ENCODE results near the gene LRGUK.

Gene LRGUK

DNA sequence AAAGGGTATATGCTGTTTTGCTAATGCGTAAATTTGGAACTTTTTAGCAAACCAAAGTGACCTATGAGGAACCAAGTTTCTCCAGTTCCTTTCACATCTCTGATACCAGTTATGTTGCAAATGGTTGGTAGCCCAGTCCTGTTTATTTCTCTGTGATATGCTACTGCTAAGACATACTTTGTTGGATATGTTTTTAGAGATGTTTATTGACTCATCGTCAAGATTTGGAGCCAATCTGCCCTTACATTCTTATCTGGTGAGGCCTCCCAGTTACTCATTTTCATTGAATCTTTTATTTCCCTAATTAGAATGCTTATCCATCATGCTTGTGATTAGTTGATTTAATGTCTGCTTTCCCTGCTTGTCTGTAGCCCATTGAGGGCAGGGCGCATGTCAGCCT, 58.9 kb downstream of the LRGUK start:
- H3K4me1 ChIP-seq (ENCODE audit: control insufficient read depth, insufficient read depth, low read length, unreplicated experiment), result peaks cover 6% of the 10 kb centered on the region
- no peaks in the 10 kb centered on the region for H3K36me3 ChIP-seq (ENCODE audit: insufficient read depth, low read length)
- H3K4me3 ChIP-seq (ENCODE audit: low read depth, low read length), result no peak overlapping the region
- H2AFZ ChIP-seq (ENCODE audit: low read length, unreplicated experiment), result no peak overlapping the region
- no peak overlapping the region for H3K27ac ChIP-seq (ENCODE audit: low read depth, low read length)
- no peaks in the 10 kb centered on the region for H3K79me2 ChIP-seq (ENCODE audit: control insufficient read depth, insufficient read depth, low read length, unreplicated experiment)
- H3K27me3 ChIP-seq (ENCODE audit: insufficient read depth, low read length), result no peaks in the 10 kb centered on the region

DNA sequence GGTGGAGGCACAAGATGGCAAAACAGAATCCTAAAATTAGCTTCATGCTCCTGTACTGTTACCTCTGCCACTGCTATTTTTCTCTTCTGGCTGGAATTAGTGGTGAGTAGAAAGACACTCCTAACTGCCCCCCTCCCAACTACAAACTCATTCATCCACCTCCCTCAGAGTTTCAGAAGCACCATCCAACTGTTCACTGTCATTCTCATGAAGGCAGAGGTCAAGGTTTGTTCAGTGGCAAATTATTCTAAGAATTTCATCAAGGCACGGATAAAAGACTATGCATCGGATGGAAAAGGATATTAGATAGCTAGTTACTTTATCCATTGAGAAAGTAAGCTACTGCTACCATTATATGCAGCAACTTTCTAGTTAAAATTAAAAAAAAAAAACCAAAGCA, 59.7 kb downstream of the LRGUK start:
- H3K27ac ChIP-seq (ENCODE audit: low read depth, low read length), result no peak overlapping the region
- H3K27me3 ChIP-seq (ENCODE audit: insufficient read depth, low read length), result no peaks in the 10 kb centered on the region
- H3K4me3 ChIP-seq (ENCODE audit: low read depth, low read length), result no peak overlapping the region
- peaks cover 6% of the 10 kb centered on the region for H3K4me1 ChIP-seq (ENCODE audit: control insufficient read depth, insufficient read depth, low read length, unreplicated experiment)
- no peaks in the 10 kb centered on the region for H3K79me2 ChIP-seq (ENCODE audit: control insufficient read depth, insufficient read depth, low read length, unreplicated experiment)
- no peak overlapping the region for H2AFZ ChIP-seq (ENCODE audit: low read length, unreplicated experiment)
- no peaks in the 10 kb centered on the region for H3K36me3 ChIP-seq (ENCODE audit: insufficient read depth, low read length)

DNA sequence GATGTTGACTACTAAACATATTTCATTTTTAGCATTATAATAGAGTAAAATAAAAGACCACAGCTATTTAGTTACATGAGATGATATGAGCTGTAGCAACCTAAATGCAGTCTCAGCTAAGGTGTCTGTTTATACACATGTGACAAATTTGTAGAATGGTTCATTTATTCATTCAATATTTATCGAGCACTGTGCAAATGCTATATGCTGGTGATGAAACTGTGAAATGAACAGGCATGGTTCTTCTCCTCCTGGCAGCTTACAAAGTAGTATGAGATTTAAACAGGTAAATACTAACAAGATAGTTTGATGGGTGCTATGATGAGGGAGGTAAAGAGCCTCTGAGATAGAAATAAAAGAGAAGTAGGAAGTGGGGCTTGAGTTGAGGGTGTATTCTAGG, 60.8 kb downstream of the LRGUK start:
- Histone ChIP-seq H3K36me3 (ENCODE audit: insufficient read depth, low read length) (no peaks in the 10 kb centered on the region), H3K4me3 (ENCODE audit: low read depth, low read length) (no peak overlapping the region), H3K27me3 (ENCODE audit: insufficient read depth, low read length) (no peaks in the 10 kb centered on the region), H3K27ac (ENCODE audit: low read depth, low read length) (no peak overlapping the region), H3K4me1 (ENCODE audit: control insufficient read depth, insufficient read depth, low read length, unreplicated experiment) (peaks cover 6% of the 10 kb centered on the region), H3K79me2 (ENCODE audit: control insufficient read depth, insufficient read depth, low read length, unreplicated experiment) (no peaks in the 10 kb centered on the region), H2AFZ (ENCODE audit: low read length, unreplicated experiment) (no peak overlapping the region)

DNA sequence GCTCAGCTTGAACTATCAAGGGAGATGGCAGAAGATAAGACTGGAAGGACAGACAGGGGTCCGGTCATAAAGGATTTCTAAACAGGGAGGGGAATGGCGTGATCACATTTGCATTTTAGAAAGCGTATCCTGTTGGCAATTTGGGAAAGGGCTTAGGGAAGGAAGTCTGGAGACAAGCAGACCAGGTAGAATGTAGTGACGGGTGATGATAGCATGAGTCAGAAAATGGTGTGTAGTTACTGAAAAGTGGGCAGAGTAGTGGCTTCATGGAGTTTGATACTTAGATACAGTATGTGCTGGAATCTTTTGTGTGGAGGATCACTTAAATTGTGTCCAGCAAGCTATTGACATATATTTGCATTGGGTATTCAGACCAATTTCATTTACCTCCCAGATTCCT, 61.2 kb downstream of the LRGUK start:
- H3K27ac ChIP-seq (ENCODE audit: low read depth, low read length), result no peak overlapping the region
- H3K4me1 ChIP-seq (ENCODE audit: control insufficient read depth, insufficient read depth, low read length, unreplicated experiment), result peaks cover 6% of the 10 kb centered on the region
- no peak overlapping the region for H3K4me3 ChIP-seq (ENCODE audit: low read depth, low read length)
- H3K36me3 ChIP-seq (ENCODE audit: insufficient read depth, low read length), result no peaks in the 10 kb centered on the region
- H3K27me3 ChIP-seq (ENCODE audit: insufficient read depth, low read length), result no peaks in the 10 kb centered on the region
- no peak overlapping the region for H2AFZ ChIP-seq (ENCODE audit: low read length, unreplicated experiment)
- no peaks in the 10 kb centered on the region for H3K79me2 ChIP-seq (ENCODE audit: control insufficient read depth, insufficient read depth, low read length, unreplicated experiment)

DNA sequence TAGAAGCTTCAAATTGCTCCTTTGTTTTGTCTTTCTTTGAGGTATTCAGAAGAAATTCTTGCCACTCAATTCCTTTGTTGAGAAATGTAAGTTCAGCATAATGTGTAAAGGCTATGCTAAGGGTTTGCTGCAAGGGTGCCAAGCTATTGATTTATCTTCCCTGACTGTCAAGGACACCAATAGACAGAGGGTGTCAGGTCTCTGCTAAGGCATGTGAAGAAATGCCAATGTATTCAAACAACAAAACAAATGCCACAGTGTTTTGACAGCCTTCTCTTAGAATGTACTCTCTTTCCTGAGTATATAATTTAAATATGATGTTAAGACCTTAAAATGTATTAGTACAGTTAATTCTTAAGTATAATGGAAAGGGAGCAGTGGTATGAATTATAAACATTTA, 62.4 kb downstream of the LRGUK start:
- Histone ChIP-seq H3K27me3 (ENCODE audit: insufficient read depth, low read length) (no peaks in the 10 kb centered on the region), H3K4me1 (ENCODE audit: control insufficient read depth, insufficient read depth, low read length, unreplicated experiment) (peaks cover 6% of the 10 kb centered on the region), H3K4me3 (ENCODE audit: low read depth, low read length) (no peak overlapping the region), H3K79me2 (ENCODE audit: control insufficient read depth, insufficient read depth, low read length, unreplicated experiment) (no peaks in the 10 kb centered on the region), H2AFZ (ENCODE audit: low read length, unreplicated experiment) (no peak overlapping the region), H3K36me3 (ENCODE audit: insufficient read depth, low read length) (no peaks in the 10 kb centered on the region), H3K27ac (ENCODE audit: low read depth, low read length) (no peak overlapping the region)

DNA sequence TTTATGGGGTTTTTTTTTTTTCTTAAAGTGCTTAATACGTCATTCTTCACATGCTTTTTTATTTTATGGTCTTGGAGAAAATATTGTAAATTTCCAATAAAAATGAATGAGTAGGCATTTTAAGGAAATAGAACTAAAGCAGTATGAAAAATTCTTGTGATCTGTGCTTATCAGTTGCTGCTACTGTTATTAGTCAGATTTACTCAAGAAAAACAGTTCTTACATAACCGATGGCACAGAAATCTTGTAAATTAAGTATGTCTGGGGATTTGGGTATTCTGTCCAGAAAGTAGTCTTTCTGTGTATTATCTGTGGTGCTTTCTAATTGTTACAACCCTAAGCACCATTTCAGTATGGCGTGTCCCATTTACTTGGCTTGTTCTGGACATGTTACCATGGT, 64.7 kb downstream of the LRGUK start:
- no peaks in the 10 kb centered on the region for H3K4me1 ChIP-seq (ENCODE audit: control insufficient read depth, insufficient read depth, low read length, unreplicated experiment)
- no peak overlapping the region for H3K4me3 ChIP-seq (ENCODE audit: low read depth, low read length)
- H3K27me3 ChIP-seq (ENCODE audit: insufficient read depth, low read length), result no peaks in the 10 kb centered on the region
- no peaks in the 10 kb centered on the region for H3K79me2 ChIP-seq (ENCODE audit: control insufficient read depth, insufficient read depth, low read length, unreplicated experiment)
- no peak overlapping the region for H3K27ac ChIP-seq (ENCODE audit: low read depth, low read length)
- no peaks in the 10 kb centered on the region for H3K36me3 ChIP-seq (ENCODE audit: insufficient read depth, low read length)
- no peak overlapping the region for H2AFZ ChIP-seq (ENCODE audit: low read length, unreplicated experiment)

DNA sequence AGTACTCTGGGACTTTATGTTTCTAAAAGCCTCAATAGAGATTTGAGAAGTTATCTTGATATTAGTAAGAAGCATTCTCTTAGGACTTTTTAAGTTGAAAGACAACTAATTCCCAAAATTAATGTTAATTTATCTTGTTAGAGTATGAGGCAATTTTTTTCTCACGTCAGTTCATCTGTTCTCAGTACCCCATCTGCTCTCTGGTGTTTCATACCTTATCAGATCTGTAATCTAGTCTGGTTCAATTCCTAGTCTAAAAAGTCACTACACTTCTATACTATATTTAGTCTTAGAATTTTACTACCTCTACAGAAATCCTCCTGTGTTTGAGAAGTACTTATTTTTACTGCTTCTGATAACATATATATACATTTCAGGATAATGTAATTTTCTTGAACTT, 66.1 kb downstream of the LRGUK start:
- Histone ChIP-seq H3K4me1 (ENCODE audit: control insufficient read depth, insufficient read depth, low read length, unreplicated experiment) (no peaks in the 10 kb centered on the region), H3K36me3 (ENCODE audit: insufficient read depth, low read length) (no peaks in the 10 kb centered on the region), H3K79me2 (ENCODE audit: control insufficient read depth, insufficient read depth, low read length, unreplicated experiment) (no peaks in the 10 kb centered on the region), H2AFZ (ENCODE audit: low read length, unreplicated experiment) (no peak overlapping the region), H3K27ac (ENCODE audit: low read depth, low read length) (no peak overlapping the region), H3K27me3 (ENCODE audit: insufficient read depth, low read length) (peaks cover 1% of the 10 kb centered on the region; the same call in 1 of the 2 replicates), H3K4me3 (ENCODE audit: low read depth, low read length) (no peak overlapping the region)

DNA sequence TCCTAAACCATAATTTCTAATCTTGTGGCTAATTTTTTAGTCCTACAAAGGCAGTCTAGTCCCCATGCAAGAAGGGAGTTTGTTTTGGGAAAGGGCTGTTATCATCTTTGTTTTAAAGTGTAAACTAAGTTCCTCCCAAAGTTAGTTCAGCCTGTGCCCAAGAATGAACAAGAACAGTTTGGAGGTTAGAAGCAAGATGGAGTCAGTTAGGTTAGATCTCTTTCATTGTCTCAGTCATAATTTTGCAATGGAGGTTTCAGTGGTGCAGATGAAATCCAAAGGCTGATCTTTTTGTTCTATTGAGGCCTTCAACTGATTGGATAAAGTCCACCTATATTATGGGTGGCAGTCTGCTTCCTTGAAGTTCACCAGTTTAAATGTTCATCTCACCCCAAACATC, 68.1 kb downstream of the LRGUK start:
- Histone ChIP-seq H3K36me3 (ENCODE audit: insufficient read depth, low read length) (no peaks in the 10 kb centered on the region), H3K79me2 (ENCODE audit: control insufficient read depth, insufficient read depth, low read length, unreplicated experiment) (no peaks in the 10 kb centered on the region), H2AFZ (ENCODE audit: low read length, unreplicated experiment) (no peak overlapping the region), H3K4me1 (ENCODE audit: control insufficient read depth, insufficient read depth, low read length, unreplicated experiment) (no peaks in the 10 kb centered on the region), H3K27me3 (ENCODE audit: insufficient read depth, low read length) (peaks cover 4% of the 10 kb centered on the region; the same call in 1 of the 2 replicates), H3K4me3 (ENCODE audit: low read depth, low read length) (no peak overlapping the region), H3K27ac (ENCODE audit: low read depth, low read length) (no peak overlapping the region)

DNA sequence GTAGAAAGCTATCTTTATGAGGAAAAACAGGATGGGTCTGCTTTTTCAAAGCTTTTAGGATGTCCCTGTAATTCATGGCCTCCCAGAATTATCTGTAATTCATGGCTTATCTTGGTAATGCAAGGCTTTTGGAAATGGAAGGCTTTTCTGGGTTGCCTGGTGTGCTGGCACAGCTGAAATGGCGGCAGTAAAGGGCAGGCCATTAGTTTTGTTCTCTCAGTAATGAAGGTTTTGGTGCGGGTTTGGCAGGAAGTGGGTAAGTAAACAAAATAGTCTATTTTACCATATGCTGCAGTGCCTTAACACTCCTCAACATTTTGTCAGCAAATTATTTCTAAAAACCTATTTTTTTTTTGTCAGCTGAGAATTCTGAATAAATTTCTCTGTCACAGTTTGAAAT, 69.3 kb downstream of the LRGUK start:
- Histone ChIP-seq H3K36me3 (ENCODE audit: insufficient read depth, low read length) (no peaks in the 10 kb centered on the region), H3K79me2 (ENCODE audit: control insufficient read depth, insufficient read depth, low read length, unreplicated experiment) (no peaks in the 10 kb centered on the region), H3K27ac (ENCODE audit: low read depth, low read length) (no peak overlapping the region), H2AFZ (ENCODE audit: low read length, unreplicated experiment) (no peak overlapping the region), H3K27me3 (ENCODE audit: insufficient read depth, low read length) (peaks cover 4% of the 10 kb centered on the region; the same call in 1 of the 2 replicates), H3K4me1 (ENCODE audit: control insufficient read depth, insufficient read depth, low read length, unreplicated experiment) (no peaks in the 10 kb centered on the region), H3K4me3 (ENCODE audit: low read depth, low read length) (no peak overlapping the region)

DNA sequence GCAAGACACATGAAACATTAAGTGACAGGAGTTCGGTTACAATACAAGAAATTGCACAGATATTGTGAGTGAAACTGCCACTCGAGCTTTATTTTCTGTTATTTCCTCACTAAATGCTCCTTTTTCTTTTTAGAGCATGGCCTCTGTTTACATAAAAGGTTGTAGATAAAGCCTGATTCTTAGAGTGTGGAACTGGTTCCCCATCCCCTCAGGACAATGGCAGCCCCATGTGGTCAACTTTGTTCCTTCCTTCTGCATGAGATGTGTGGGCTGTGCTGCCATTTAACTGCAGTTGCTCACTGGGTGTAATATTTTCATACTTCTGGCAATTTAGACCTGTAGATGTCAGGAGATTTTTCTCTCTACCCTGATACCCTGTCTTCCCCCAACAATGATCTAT, 70.2 kb downstream of the LRGUK start:
- Histone ChIP-seq H3K27me3 (ENCODE audit: insufficient read depth, low read length) (peaks cover 4% of the 10 kb centered on the region; the same call in 1 of the 2 replicates), H3K36me3 (ENCODE audit: insufficient read depth, low read length) (no peaks in the 10 kb centered on the region), H2AFZ (ENCODE audit: low read length, unreplicated experiment) (no peak overlapping the region), H3K4me3 (ENCODE audit: low read depth, low read length) (no peak overlapping the region), H3K4me1 (ENCODE audit: control insufficient read depth, insufficient read depth, low read length, unreplicated experiment) (no peaks in the 10 kb centered on the region), H3K79me2 (ENCODE audit: control insufficient read depth, insufficient read depth, low read length, unreplicated experiment) (no peaks in the 10 kb centered on the region), H3K27ac (ENCODE audit: low read depth, low read length) (no peak overlapping the region)

DNA sequence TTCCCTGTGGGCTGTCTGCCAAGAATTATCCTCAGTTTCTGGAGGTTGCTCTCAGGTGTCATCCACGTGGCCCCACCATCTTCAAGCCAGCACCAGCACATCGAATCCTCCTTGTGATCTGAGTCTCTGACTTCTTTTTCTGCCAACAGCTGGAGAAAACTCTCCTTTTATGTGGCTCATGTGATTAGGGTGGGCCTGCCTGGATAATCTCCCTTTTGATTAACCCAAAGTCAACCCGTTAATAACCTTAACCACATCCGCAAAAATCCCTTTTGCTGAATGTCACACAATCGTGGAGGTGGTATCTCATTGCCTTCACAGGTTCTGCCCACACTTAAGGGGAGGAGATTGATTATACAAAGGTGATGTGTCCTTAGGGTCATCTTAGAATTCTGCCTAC, 73.8 kb downstream of the LRGUK start:
- Histone ChIP-seq H3K4me3 (ENCODE audit: low read depth, low read length) (no peak overlapping the region), H3K27ac (ENCODE audit: low read depth, low read length) (no peak overlapping the region)

More for the DNA sequence above, 73.8 kb downstream of the LRGUK start:
- Histone ChIP-seq H2AFZ (ENCODE audit: low read length, unreplicated experiment) (no peak overlapping the region), H3K36me3 (ENCODE audit: insufficient read depth, low read length) (no peaks in the 10 kb centered on the region), H3K79me2 (ENCODE audit: control insufficient read depth, insufficient read depth, low read length, unreplicated experiment) (no peaks in the 10 kb centered on the region), H3K27me3 (ENCODE audit: insufficient read depth, low read length) (peaks cover 4% of the 10 kb centered on the region; the same call in 1 of the 2 replicates), H3K4me1 (ENCODE audit: control insufficient read depth, insufficient read depth, low read length, unreplicated experiment) (no peaks in the 10 kb centered on the region)
